Skeletal muscle satellite cell (primary cell): ENCODE results near the gene DDX46. TPM values are rescaled to one million over a fixed set of nuclear protein-coding genes. Genes with fewer than 3 reads are reported as not detected.
"Not testable (repeated sequence)": the region's sequence is repeated elsewhere in the genome, so short reads cannot be mapped to it uniquely, and the experiment has no call there.

Source experiments
- H3K27me3 ChIP-seq: 2 replicates; pipeline ENCODE4 v1.7.0; 2013; ENCODE audit warnings: low read length; ENCODE audit not compliant: control insufficient read depth, insufficient read depth
- H3K36me3 ChIP-seq: 2 replicates; pipeline ENCODE4 v1.7.0; 2013; ENCODE audit warnings: mild to moderate bottlenecking, control low read depth, low read length; ENCODE audit not compliant: insufficient read depth
- H3K4me1 ChIP-seq: 2 replicates; pipeline ENCODE4 v1.7.0; 2013; ENCODE audit warnings: low read length; ENCODE audit not compliant: control insufficient read depth, insufficient read depth
- H3K4me2 ChIP-seq: 2 replicates; pipeline ENCODE4 v1.7.0; 2013; ENCODE audit warnings: mild to moderate bottlenecking, low read length
- H3K4me3 ChIP-seq: 2 replicates; pipeline ENCODE4 v1.7.0; 2013; ENCODE audit warnings: low read length
- H3K9ac ChIP-seq: 2 replicates; pipeline ENCODE4 v1.7.0; 2013; ENCODE audit warnings: mild to moderate bottlenecking, low read depth, low read length, moderate library complexity
- H3K9me3 ChIP-seq: replicated peaks from 2 replicates; pipeline ENCODE4 v1.7.0; 2013; ENCODE audit warnings: mild to moderate bottlenecking, control low read depth, low read length
- total RNA-seq: library from RNA; depleted of rRNA; stranded (reverse); fragments of >200 nt; gene quantifications from 2 replicates; pipeline ENCODE4 v1.2.3, GENCODE V29; 2012; rRNA removed

DDX46 gene
- 15.9 and 17.5 TPM in 2 replicates for total RNA-seq

DNA sequence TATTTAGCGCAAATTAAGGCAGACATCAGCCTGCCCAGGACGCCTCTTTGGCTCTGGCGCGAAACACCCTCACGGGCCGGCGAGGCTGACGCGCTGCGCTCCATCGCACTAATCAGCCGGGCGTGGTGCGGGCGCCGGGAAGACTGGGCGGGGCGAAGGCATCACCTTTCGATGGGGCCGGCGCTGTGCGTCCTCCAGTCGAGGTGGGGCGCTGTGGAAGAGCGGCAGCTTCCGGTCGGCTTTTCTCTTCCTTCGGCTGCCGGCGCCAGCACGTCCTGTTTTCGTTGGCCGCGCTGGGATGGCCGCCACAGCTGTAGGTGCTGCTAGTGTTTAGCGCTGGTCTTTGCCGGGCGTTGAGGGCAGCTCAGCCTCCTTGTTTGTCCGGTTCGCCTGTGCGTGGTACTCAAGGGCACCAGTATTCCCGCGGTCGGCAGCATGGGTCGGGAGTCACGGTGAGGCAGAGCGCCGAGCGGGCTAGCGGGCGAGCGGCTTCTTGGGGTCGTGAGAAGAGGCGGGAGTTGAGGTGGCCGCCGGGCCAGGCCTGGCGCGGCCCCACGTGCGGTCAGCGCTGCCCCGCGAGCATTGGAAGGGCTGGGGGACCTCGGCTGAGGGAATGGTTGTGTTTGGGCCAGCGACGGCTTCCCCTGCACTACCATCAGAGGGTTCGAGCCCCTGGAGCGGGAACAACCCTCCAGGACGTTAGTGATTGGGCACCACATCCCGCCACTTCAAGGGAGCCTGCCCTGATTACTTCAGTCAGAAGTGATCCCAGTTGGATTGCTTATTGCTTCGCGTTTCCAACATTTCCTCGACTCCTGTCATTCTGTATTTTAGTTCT, at the start of gene DDX46:
Gene DDX46 (plus strand): TSS at position 276 of the 838 bp plus-strand sequence. CDS start 160 bp downstream, at position 436.
- no peaks in the 10 kb centered on the region for H3K36me3 ChIP-seq
- H3K4me1 ChIP-seq: peaks cover 10% of the 10 kb centered on the region
- peak within 1 kb of the TSS; percentile 89 for H3K9ac ChIP-seq
- no peaks in the 10 kb centered on the region for H3K9me3 ChIP-seq
- H3K4me3 ChIP-seq: peak within 1 kb of the TSS; percentile 89
- H3K4me2 ChIP-seq: peak within 1 kb of the TSS; percentile 88
- no peaks in the 10 kb centered on the region for H3K27me3 ChIP-seq

DNA sequence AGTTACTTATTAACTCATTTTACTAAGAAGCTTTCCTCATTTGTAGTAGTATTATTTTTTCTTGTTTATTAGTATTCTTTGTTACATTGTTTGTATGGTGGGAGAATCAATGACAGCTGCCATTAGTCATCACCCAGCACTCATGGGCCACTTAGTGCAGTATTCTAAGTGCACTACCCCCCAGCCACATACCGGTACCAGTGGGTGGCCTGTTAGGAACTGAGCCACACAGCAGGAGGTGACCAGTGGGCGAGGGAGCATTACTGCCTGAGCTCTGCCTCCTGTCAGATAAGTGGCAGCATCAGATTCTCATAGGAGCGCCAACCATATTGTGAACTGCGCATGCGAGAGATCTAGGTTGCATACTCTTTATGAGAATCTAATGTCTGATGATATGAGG, 44.5 kb upstream of the DDX46 start:
- H3K4me1 ChIP-seq: no peaks in the 10 kb centered on the region
- no peaks in the 10 kb centered on the region for H3K27me3 ChIP-seq
- peaks cover 60% of the 10 kb centered on the region for H3K36me3 ChIP-seq
- H3K9ac ChIP-seq: no peak overlapping the region
- H3K4me3 ChIP-seq: no peak overlapping the region
- H3K4me2 ChIP-seq: no peak overlapping the region
- H3K9me3 ChIP-seq: no peaks in the 10 kb centered on the region

- no peak overlapping the region for H3K9ac ChIP-seq
- H3K4me2 ChIP-seq: no peak overlapping the region
- H3K4me1 ChIP-seq: no peaks in the 10 kb centered on the region
- H3K4me3 ChIP-seq: no peak overlapping the region
- H3K36me3 ChIP-seq: peaks cover 60% of the 10 kb centered on the region
- no peaks in the 10 kb centered on the region for H3K27me3 ChIP-seq
- no peaks in the 10 kb centered on the region for H3K9me3 ChIP-seq
Measured at GRCh38 chr5:134714541-134714940, 44.0 kb upstream of the DDX46 start.

GRCh38 chr5:134715466-134715865, 43.1 kb upstream of the DDX46 start:
- H3K27me3 ChIP-seq, H3K4me3 ChIP-seq, H3K9ac ChIP-seq, H3K9me3 ChIP-seq, H3K4me2 ChIP-seq, H3K4me1 ChIP-seq: not testable (repeated sequence)
- peaks cover 61% of the 10 kb centered on the region for H3K36me3 ChIP-seq

DNA sequence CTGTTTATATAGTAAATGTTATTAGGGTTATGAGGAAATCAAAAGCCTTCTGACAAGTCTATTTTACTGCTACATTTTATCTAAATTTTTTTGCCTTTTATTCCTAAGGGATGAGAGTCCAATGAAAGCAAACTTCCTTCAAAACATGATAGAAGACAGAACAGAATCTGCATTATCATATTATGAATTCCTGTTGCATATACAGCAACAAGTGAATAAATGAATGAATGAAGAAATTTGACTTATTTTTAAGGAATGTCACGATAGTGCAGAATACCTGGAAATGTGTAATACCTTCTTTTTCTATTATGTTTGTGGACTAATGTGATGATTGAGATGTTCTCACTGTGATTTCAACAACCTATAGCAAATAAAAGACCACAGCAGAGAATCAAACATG, 33.7 kb upstream of the DDX46 start:
- Histone ChIP-seq H3K36me3 (peaks cover 37% of the 10 kb centered on the region), H3K9me3 (no peaks in the 10 kb centered on the region), H3K4me1 (no peaks in the 10 kb centered on the region), H3K9ac (no peak overlapping the region), H3K4me3 (no peak overlapping the region), H3K4me2 (no peak overlapping the region), H3K27me3 (no peaks in the 10 kb centered on the region)

DNA sequence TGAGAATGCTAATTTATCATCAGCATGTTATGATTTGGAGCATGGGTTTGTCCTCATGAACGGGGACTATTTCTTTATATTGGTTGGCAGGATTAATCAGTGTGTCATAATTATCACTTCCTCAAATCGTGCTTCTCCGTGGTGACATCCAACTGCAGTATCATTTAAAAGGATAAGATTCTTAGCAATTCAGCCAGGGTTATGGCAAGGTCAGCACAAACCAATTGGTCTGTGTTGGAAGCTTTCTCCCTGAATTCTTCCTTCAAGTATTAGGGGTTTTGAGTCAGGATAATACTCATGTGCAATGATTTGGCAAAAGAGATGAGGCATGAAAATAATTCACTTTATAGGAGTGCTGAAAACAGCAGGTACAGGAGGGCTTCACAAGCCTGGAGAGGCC, 25.8 kb upstream of the DDX46 start:
- Histone ChIP-seq H3K9me3 (no peaks in the 10 kb centered on the region), H3K36me3 (no peaks in the 10 kb centered on the region), H3K4me2 (no peak overlapping the region), H3K4me3 (no peak overlapping the region), H3K4me1 (no peaks in the 10 kb centered on the region), H3K9ac (no peak overlapping the region), H3K27me3 (no peaks in the 10 kb centered on the region)

DNA sequence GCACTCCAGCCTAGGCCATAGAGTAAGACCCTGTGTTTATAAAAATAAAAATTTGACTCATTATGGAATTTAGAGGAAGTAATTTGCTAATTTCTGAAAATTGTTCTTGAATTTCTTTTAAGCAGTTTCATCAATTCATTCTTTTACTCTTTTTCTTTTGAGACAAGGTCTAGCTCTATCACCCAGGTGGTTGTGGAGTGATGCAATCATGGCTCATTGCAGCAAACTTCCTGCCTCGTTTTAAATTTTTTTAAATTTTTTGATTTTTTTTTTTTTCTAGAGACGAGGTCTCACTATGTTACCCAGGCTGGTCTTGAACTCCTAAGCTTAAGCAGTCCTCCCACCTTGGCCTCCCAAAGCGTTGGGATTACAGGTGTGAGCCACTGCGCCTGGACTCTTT, 23.3 kb upstream of the DDX46 start:
- Histone ChIP-seq H3K36me3 (no peaks in the 10 kb centered on the region), H3K9me3 (no peaks in the 10 kb centered on the region), H3K4me1 (peaks cover 10% of the 10 kb centered on the region), H3K4me2 (no peak overlapping the region), H3K4me3 (no peak overlapping the region), H3K9ac (no peak overlapping the region), H3K27me3 (no peaks in the 10 kb centered on the region)

GRCh38 chr5:134736173-134736812, 22.3 kb upstream of the DDX46 start:
- no peak overlapping the region for H3K9ac ChIP-seq
- no peaks in the 10 kb centered on the region for H3K27me3 ChIP-seq
- no peak overlapping the region for H3K4me3 ChIP-seq
- peaks cover 13% of the 10 kb centered on the region for H3K4me1 ChIP-seq
- H3K4me2 ChIP-seq: no peak overlapping the region
- no peaks in the 10 kb centered on the region for H3K9me3 ChIP-seq
- H3K36me3 ChIP-seq: peaks cover 5% of the 10 kb centered on the region

DNA sequence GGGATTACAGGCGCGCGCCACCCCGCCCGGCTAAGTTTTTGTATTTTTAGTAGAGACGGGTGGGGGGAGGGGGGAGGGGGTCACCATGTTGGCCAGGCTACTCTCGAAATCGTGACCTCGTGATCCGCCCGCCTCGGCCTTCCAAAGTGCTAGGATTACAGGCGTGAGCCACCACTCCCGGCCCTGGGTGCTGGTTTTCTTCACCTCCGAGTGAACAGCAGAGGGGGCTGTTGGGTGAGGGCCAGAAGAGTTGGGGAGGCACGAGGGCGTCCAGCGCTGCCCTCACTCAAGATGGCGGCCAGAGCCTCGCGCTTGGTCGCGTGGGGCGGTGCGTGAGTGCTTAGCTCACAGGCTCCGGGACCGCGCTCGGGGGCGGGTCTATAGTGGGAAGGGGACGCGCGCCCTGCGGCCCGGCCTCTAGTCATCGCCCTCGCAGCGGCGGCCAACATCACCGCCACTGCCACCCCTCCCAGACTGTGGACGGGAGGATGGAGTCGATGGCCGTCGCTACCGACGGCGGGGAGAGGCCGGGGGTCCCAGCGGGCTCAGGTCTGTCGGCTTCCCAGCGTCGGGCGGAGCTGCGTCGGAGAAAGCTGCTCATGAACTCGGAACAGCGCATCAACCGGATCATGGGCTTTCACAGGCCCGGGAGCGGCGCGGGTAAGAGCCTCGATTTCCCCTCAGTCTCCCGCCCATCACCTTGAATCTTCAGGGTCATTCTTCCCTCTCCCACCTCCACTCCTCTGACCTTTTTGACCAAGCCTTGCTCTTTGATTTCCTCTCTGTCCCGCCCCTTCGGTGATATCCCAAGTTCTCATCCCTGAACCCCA, 20.2 kb upstream of the DDX46 start, which contains the start of gene CAMLG:
Gene CAMLG (plus strand): TSS at position 416 of the 830 bp plus-strand sequence. CDS start 73 bp downstream, at position 489.
- no peaks in the 10 kb centered on the region for H3K27me3 ChIP-seq
- peaks cover 13% of the 10 kb centered on the region for H3K4me1 ChIP-seq
- H3K9ac ChIP-seq: peak within 1 kb of the TSS; percentile 95
- peaks cover 9% of the 10 kb centered on the region for H3K36me3 ChIP-seq
- peak within 1 kb of the TSS; percentile 86 for H3K4me2 ChIP-seq
- H3K4me3 ChIP-seq: peak within 1 kb of the TSS; percentile 82
- no peaks in the 10 kb centered on the region for H3K9me3 ChIP-seq

- peak overlapping the region; percentile 95 for H3K9ac ChIP-seq
- peak overlapping the region; percentile 82 for H3K4me3 ChIP-seq
- H3K27me3 ChIP-seq: no peaks in the 10 kb centered on the region
- peaks cover 13% of the 10 kb centered on the region for H3K4me1 ChIP-seq
- H3K4me2 ChIP-seq: peak overlapping the region; percentile 86
- H3K36me3 ChIP-seq: peaks cover 14% of the 10 kb centered on the region
- H3K9me3 ChIP-seq: no peaks in the 10 kb centered on the region
Measured at GRCh38 chr5:134738963-134739661, 19.5 kb upstream of the DDX46 start.

DNA sequence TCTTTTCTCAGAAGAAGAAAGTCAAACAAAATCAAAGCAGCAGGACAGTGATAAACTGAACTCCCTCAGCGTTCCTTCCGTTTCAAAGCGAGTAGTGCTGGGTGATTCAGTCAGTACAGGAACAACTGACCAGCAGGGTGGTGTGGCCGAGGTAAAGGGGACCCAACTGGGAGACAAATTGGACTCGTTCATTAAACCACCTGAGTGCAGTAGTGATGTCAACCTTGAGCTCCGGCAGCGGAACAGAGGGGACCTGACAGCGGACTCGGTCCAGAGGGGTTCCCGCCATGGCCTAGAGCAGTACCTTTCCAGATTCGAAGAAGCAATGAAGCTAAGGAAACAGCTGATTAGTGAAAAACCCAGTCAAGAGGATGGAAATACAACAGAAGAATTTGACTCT, 17.5 kb upstream of the DDX46 start:
- H3K9ac ChIP-seq: no peak overlapping the region
- H3K4me3 ChIP-seq: no peak overlapping the region
- peaks cover 14% of the 10 kb centered on the region for H3K36me3 ChIP-seq
- H3K4me2 ChIP-seq: no peak overlapping the region
- no peaks in the 10 kb centered on the region for H3K27me3 ChIP-seq
- no peaks in the 10 kb centered on the region for H3K9me3 ChIP-seq
- peaks cover 13% of the 10 kb centered on the region for H3K4me1 ChIP-seq
